Mesendoderm (in vitro differentiated cells): Measurements from ENCODE around the gene DDX4.
"Not testable (repeated sequence)": the region's sequence is repeated elsewhere in the genome, so short reads cannot be mapped to it uniquely, and the experiment has no call there.

ENCODE experiments used
- DNase-seq: peaks from one replicate; pipeline ENCODE4 v3.0.0; 2013
- H2AK5ac ChIP-seq: 2 replicates; pipeline ENCODE4 v1.6.1; 2013; ENCODE audit warnings: low read length, inconsistent platforms
- H2BK120ac ChIP-seq: 2 replicates; pipeline ENCODE4 v1.6.1; 2013; ENCODE audit warnings: low read depth, mild to moderate bottlenecking, low read length, moderate library complexity, mixed read lengths
- H2BK15ac ChIP-seq: replicated peaks from 2 replicates; pipeline ENCODE4 v1.6.1; 2013; ENCODE audit warnings: low read depth, mild to moderate bottlenecking, moderate library complexity
- H2BK5ac ChIP-seq: 2 replicates; pipeline ENCODE4 v1.6.1; 2013; ENCODE audit warnings: low read length, inconsistent platforms
- H3K18ac ChIP-seq: 2 replicates; pipeline ENCODE4 v1.6.1; 2013; ENCODE audit warnings: mild to moderate bottlenecking, low read length, mixed read lengths
- H3K23ac ChIP-seq: one replicate; pipeline ENCODE4 v1.6.1; 2013; ENCODE audit warnings: low read length
- H3K27ac ChIP-seq: 2 replicates; pipeline ENCODE4 v1.5.1; 2013; ENCODE audit warnings: low read depth, mild to moderate bottlenecking, inconsistent platforms, low read length, moderate library complexity
- H3K27me3 ChIP-seq: 2 replicates; pipeline ENCODE4 v1.6.1; 2013; ENCODE audit warnings: low read length, control low read depth, mild to moderate bottlenecking, inconsistent platforms; ENCODE audit not compliant: insufficient read depth, poor library complexity
- H3K36me3 ChIP-seq: 2 replicates; pipeline ENCODE4 v1.6.1; 2013; ENCODE audit warnings: low read length, inconsistent platforms; ENCODE audit not compliant: control insufficient read depth, insufficient read depth
- H3K4ac ChIP-seq: one replicate; pipeline ENCODE4 v1.6.1; 2013; ENCODE audit warnings: low read depth, mild to moderate bottlenecking, low read length, moderate library complexity
- H3K4me1 ChIP-seq: 2 replicates; pipeline ENCODE4 v1.6.1; 2013; ENCODE audit warnings: low read depth, low read length, inconsistent platforms; ENCODE audit not compliant: control insufficient read depth
- H3K4me2 ChIP-seq: 2 replicates; pipeline ENCODE4 v1.6.1; 2013; ENCODE audit warnings: low read length
- H3K4me3 ChIP-seq: 2 replicates; pipeline ENCODE4 v1.5.1; 2013; ENCODE audit warnings: mild to moderate bottlenecking, low read length
- H3K56ac ChIP-seq: one replicate; pipeline ENCODE4 v1.6.1; 2013; ENCODE audit warnings: low read length
- H3K79me1 ChIP-seq: 2 replicates; pipeline ENCODE4 v1.6.1; 2013; ENCODE audit warnings: low read length, inconsistent platforms
- H3K79me2 ChIP-seq: 2 replicates; pipeline ENCODE4 v1.6.1; 2013; ENCODE audit warnings: mild to moderate bottlenecking, low read length; ENCODE audit not compliant: control insufficient read depth, insufficient read depth
- H3K9ac ChIP-seq: 2 replicates; pipeline ENCODE4 v1.6.1; 2013; ENCODE audit warnings: low read length, inconsistent platforms
- H4K5ac ChIP-seq: one replicate; pipeline ENCODE4 v1.6.1; 2013; ENCODE audit warnings: low read length
- H4K8ac ChIP-seq: one replicate; pipeline ENCODE4 v1.6.1; 2013; ENCODE audit warnings: low read depth, mild to moderate bottlenecking, control low read depth, low read length, moderate library complexity
- WGBS: extraction: QIAGEN DNeasy Blood & Tissue Kit; methylation state at CpG from one replicate; pipeline ENCODE4 v1.1.7; 2013; ENCODE audit warnings: low lambda C conversion rate, missing lambda C conversion rate; ENCODE audit not compliant: insufficient coverage; ENCODE audit errors: extremely low coverage; 5-methylcytosine and 5-hydroxymethylcytosine counted together

DDX4 gene

GRCh38 chr5:55750063-55750462 lies 12.2 kb downstream of the DDX4 start:
- no peak overlapping the region for H3K4me3 ChIP-seq
- H3K4me2 ChIP-seq: no peak overlapping the region
- no peak overlapping the region for H3K56ac ChIP-seq
- no peak overlapping the region for H3K4ac ChIP-seq
- no CpG with 5 or more reads among the region's 3 CpGs for WGBS
- H2BK120ac ChIP-seq: no peak overlapping the region
- DNase-seq: no peak
- H3K4me1 ChIP-seq: no peaks in the 10 kb centered on the region
- H3K79me1 ChIP-seq: no peaks in the 10 kb centered on the region
- no peak overlapping the region for H3K27ac ChIP-seq
- H4K5ac ChIP-seq: no peak overlapping the region
- H3K9ac ChIP-seq: no peak overlapping the region
- H3K79me2 ChIP-seq: no peaks in the 10 kb centered on the region
- H2AK5ac ChIP-seq: no peak overlapping the region
- H4K8ac ChIP-seq: no peak overlapping the region
- no peak overlapping the region for H2BK5ac ChIP-seq
- H3K27me3 ChIP-seq: no peaks in the 10 kb centered on the region
- no peak overlapping the region for H3K18ac ChIP-seq
- no peaks in the 10 kb centered on the region for H3K36me3 ChIP-seq
- H2BK15ac ChIP-seq: no peak overlapping the region
- no peak overlapping the region for H3K23ac ChIP-seq

GRCh38 chr5:55750499-55750898 lies 12.6 kb downstream of the DDX4 start:
- WGBS: no CpG with 5 or more reads among the region's 3 CpGs
- no peak overlapping the region for H3K23ac ChIP-seq
- no peak overlapping the region for H3K4ac ChIP-seq
- no peaks in the 10 kb centered on the region for H3K36me3 ChIP-seq
- no peak overlapping the region for H2AK5ac ChIP-seq
- H3K9ac ChIP-seq: no peak overlapping the region
- no peaks in the 10 kb centered on the region for H3K79me1 ChIP-seq
- no peak overlapping the region for H3K4me2 ChIP-seq
- H3K18ac ChIP-seq: no peak overlapping the region
- H2BK15ac ChIP-seq: no peak overlapping the region
- no peaks in the 10 kb centered on the region for H3K27me3 ChIP-seq
- H4K5ac ChIP-seq: no peak overlapping the region
- H3K79me2 ChIP-seq: no peaks in the 10 kb centered on the region
- no peak overlapping the region for H3K27ac ChIP-seq
- no peak overlapping the region for H2BK120ac ChIP-seq
- no peak overlapping the region for H2BK5ac ChIP-seq
- no peak overlapping the region for H3K56ac ChIP-seq
- H4K8ac ChIP-seq: no peak overlapping the region
- DNase-seq: no peak
- H3K4me3 ChIP-seq: no peak overlapping the region
- H3K4me1 ChIP-seq: no peaks in the 10 kb centered on the region

GRCh38 chr5:55758231-55758630 lies 20.4 kb downstream of the DDX4 start:
- no peaks in the 10 kb centered on the region for H3K27me3 ChIP-seq
- H4K8ac ChIP-seq: no peak overlapping the region
- no peak overlapping the region for H3K4me3 ChIP-seq
- no CpG with 5 or more reads among the region's 1 CpG for WGBS
- no peaks in the 10 kb centered on the region for H3K4me1 ChIP-seq
- no peak overlapping the region for H3K4me2 ChIP-seq
- H3K36me3 ChIP-seq: no peaks in the 10 kb centered on the region
- H3K18ac ChIP-seq: no peak overlapping the region
- H3K9ac ChIP-seq: no peak overlapping the region
- no peak overlapping the region for H3K27ac ChIP-seq
- H3K56ac ChIP-seq: no peak overlapping the region
- no peak overlapping the region for H2BK5ac ChIP-seq
- H2BK15ac ChIP-seq: no peak overlapping the region
- H3K79me2 ChIP-seq: no peaks in the 10 kb centered on the region
- no peak for DNase-seq
- no peaks in the 10 kb centered on the region for H3K79me1 ChIP-seq
- H2BK120ac ChIP-seq: no peak overlapping the region
- H4K5ac ChIP-seq: no peak overlapping the region
- no peak overlapping the region for H2AK5ac ChIP-seq
- H3K4ac ChIP-seq: no peak overlapping the region
- H3K23ac ChIP-seq: no peak overlapping the region

- Histone ChIP-seq H4K5ac (no peak overlapping the region), H3K4me2 (no peak overlapping the region), H3K79me2 (no peaks in the 10 kb centered on the region), H3K27ac (no peak overlapping the region), H2BK120ac (no peak overlapping the region), H2BK5ac (no peak overlapping the region), H3K4ac (no peak overlapping the region), H3K79me1 (no peaks in the 10 kb centered on the region), H3K4me3 (no peak overlapping the region), H3K36me3 (no peaks in the 10 kb centered on the region), H3K9ac (no peak overlapping the region), H3K23ac (no peak overlapping the region), H3K4me1 (no peaks in the 10 kb centered on the region), H3K18ac (no peak overlapping the region), H2AK5ac (no peak overlapping the region), H4K8ac (no peak overlapping the region), H3K56ac (no peak overlapping the region), H3K27me3 (no peaks in the 10 kb centered on the region), H2BK15ac (no peak overlapping the region)
- DNase-seq: no peak
- WGBS: no CpG with 5 or more reads among the region's 2 CpGs
Observed at GRCh38 chr5:55758714-55759113, 20.9 kb downstream of the DDX4 start.

- H4K5ac ChIP-seq, H2BK120ac ChIP-seq, H2BK15ac ChIP-seq, H3K23ac ChIP-seq, H3K4me2 ChIP-seq, H3K9ac ChIP-seq, H3K79me1 ChIP-seq, H2BK5ac ChIP-seq, H3K18ac ChIP-seq, H3K27me3 ChIP-seq, H3K4me1 ChIP-seq, H2AK5ac ChIP-seq, H3K4me3 ChIP-seq, DNase-seq, H3K4ac ChIP-seq, H4K8ac ChIP-seq, H3K27ac ChIP-seq, H3K56ac ChIP-seq, H3K79me2 ChIP-seq, H3K36me3 ChIP-seq: not testable (repeated sequence)
- no CpG with 5 or more reads among the region's 7 CpGs for WGBS
Observed at GRCh38 chr5:55761721-55762120, 23.9 kb downstream of the DDX4 start.

GRCh38 chr5:55763746-55764420 lies 26.0 kb downstream of the DDX4 start:
- Histone ChIP-seq H3K9ac (no peak overlapping the region), H3K79me1 (no peaks in the 10 kb centered on the region), H3K27ac (no peak overlapping the region), H2BK120ac (no peak overlapping the region), H3K79me2 (no peaks in the 10 kb centered on the region), H4K5ac (no peak overlapping the region), H3K4me3 (no peak overlapping the region), H3K27me3 (no peaks in the 10 kb centered on the region), H3K23ac (no peak overlapping the region), H3K4ac (no peak overlapping the region), H2BK5ac (no peak overlapping the region), H3K18ac (no peak overlapping the region), H4K8ac (no peak overlapping the region), H2AK5ac (no peak overlapping the region), H3K4me1 (no peaks in the 10 kb centered on the region), H3K56ac (no peak overlapping the region), H2BK15ac (no peak overlapping the region), H3K36me3 (no peaks in the 10 kb centered on the region), H3K4me2 (no peak overlapping the region)
- WGBS: no CpG with 5 or more reads among the region's 2 CpGs
- no peak for DNase-seq
